Heart left ventricle (tissue), 13 donors: ENCODE results near the gene LDHAL6B.

Experiments
- CTCF ChIP-seq, 12 donors: fragments of 200-600 bp; sonication (generic) in 4 of 12; IDR thresholded peaks; one replicate each; pipeline versions ENCODE4 v1.5.0 to v1.8.0; 2018 to 2022; ENCODE audit warnings: antibody characterized with exemption in 12 of 12, mild to moderate bottlenecking in 5 of 12
- POLR2A ChIP-seq, 2 donors: fragments of 450-650 bp; IDR thresholded peaks; one replicate each; pipeline ENCODE4 v1.6.1; 2017; ENCODE audit warnings: antibody characterized with exemption in 2 of 2, mild to moderate bottlenecking in 2 of 2, moderate library complexity in 2 of 2
- donor health status: ischemic (EF 13 %, LVEDD 7.1; RV severe dilation, severe dysfunction).
- donor health status: DM: no; HTN: yes; CAD: no.
- donor health status: DM: no; HTN: no; CAD: no.
- donor health status: ischemic (EF 25% LVEDD 6.9; RV normal size, moderate dysfunction).
- donor health status: ischemic (EF 25% LVEDD 5.7; RV mildly dilated, moderate dysfunction).
- donor health status: ischemic (EF 35%, LVEDD 5.7; RV mildly dilated, moderate dysfunction).
- donor health status: nonischemic (EF 11% LVEDD 7.7; RV severe dilation, severe dysfunction).
- donor health status: DM: yes; HTN: yes; CAD: no.
- donor health status: PGD.
- donor health status: ischemic (EF 29% LVEDD 5.4; RV normal size, mild dysfunction).
- donor health status: nonischemic (EF 23%, LVEDD 6.1; RV moderate dilation, normal function).

- no peak for TF ChIP-seq POLR2A (IDR thresholded peaks at IDR 0.05)
- no peak for TF ChIP-seq CTCF (IDR thresholded peaks at IDR 0.05)
These were observed 37.4 kb upstream of the LDHAL6B start for GRCh38 chr15:59169251-59169708.
